ENCODE measurements around the gene INKA2. TPM values are rescaled to one million over a fixed set of nuclear protein-coding genes. Genes with fewer than 3 reads are reported as not detected.

The INKA2 gene
- total RNA-seq, 5 donors from 2014 or later (not counting 1 experiment from before 2014, with no cell fraction given), result 1.2 to 2.7 (median 1.2) TPM; not detected in 2

- no peak for DNase-seq
- Histone ChIP-seq H3K4me3 (ENCODE audit: control insufficient read depth in 1 of 2, extremely low read depth in 1 of 2, low read length in 1 of 2) (no peak overlapping the region), H3K27ac (ENCODE audit: low read length) (no peak overlapping the region), H3K4me1 (ENCODE audit: control insufficient read depth in 1 of 2, extremely low read depth in 1 of 2, insufficient read depth in 2 of 2, low read length in 2 of 2) (peaks cover 0 to 11% of the 10 kb centered on the region in 2 experiments), H3K27me3 (replicated peaks in 1 of 2; ENCODE audit: control insufficient read depth in 2 of 2, extremely low read depth in 1 of 2, insufficient read depth in 2 of 2, low read length in 1 of 2) (no peaks in the 10 kb centered on the region), H3K36me3 (ENCODE audit: control insufficient read depth in 2 of 2, extremely low read depth in 1 of 2, insufficient read depth in 1 of 2, low read length in 1 of 2) (peaks cover 3% of the 10 kb centered on the region in 2 donors), H3K9me3 (no peaks in the 10 kb centered on the region)
- H3K27ac Mint-ChIP-seq, result peak overlapping the region in 1 of 2 donors; percentile 20
- H3K4me3 Mint-ChIP-seq, result no peak overlapping the region
- no peak for ATAC-seq (replicated peaks in 1 of 4)
- ChIA-PET CTCF (interaction anchor here in 1 of 2 donors (0.6 kb wide), 1 partner anchor 126 kb away, joined by 4 read pairs; no protein-coding TSS in a partner anchor), POLR2A (no interaction called here)
- WGBS (ENCODE audit: insufficient coverage), result 98% methylated on average over 5 of the region's 7 CpGs
- no peaks in the 10 kb centered on the region for H3K9me3 Mint-ChIP-seq
- peaks cover 5% of the 10 kb centered on the region for H3K36me3 Mint-ChIP-seq
- H3K27me3 Mint-ChIP-seq, result no peaks in the 10 kb centered on the region
- peaks cover 16 to 41% (median 22%) of the 10 kb centered on the region in 3 donors for H3K4me1 Mint-ChIP-seq
These were observed 18.8 kb downstream of the INKA2 start for GRCh38 chr1:111720274-111720976.

DNA sequence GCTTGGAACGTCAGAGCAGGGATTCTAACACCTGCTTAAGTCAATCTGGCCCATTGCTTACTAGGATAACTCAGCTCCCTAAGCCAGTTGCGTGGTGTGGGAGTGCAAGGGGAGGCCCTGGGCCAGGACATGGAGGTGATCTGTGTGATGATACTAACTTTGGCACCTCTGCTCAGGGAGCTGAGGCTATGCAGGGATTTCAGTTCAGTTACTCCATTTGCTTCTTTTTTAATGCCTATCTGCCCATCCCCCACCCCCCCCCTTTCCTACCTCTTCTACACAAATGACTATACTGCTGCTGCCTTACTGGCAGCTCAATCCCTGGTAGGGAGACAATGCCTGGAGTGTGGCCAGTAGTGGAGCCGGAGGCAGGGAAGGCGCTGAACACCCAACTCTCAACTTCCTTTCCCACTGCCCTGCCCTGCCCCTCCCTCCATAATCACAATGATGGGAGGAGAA lies 19.5 kb downstream of the INKA2 start:
- H3K9me3 ChIP-seq, result no peaks in the 10 kb centered on the region
- ChIA-PET CTCF (interaction anchor here in 1 of 2 donors (0.6 kb wide), 1 partner anchor 42 kb away, joined by 3 read pairs; no protein-coding TSS in a partner anchor), POLR2A (no interaction called here)
- DNase-seq, result no peak
- H3K4me1 Mint-ChIP-seq, result peaks cover 16 to 41% (median 19%) of the 10 kb centered on the region in 3 donors
- H3K27ac Mint-ChIP-seq, result no peak overlapping the region
- no peaks in the 10 kb centered on the region for H3K27me3 Mint-ChIP-seq
- no peaks in the 10 kb centered on the region for H3K27me3 ChIP-seq (replicated peaks in 1 of 2; ENCODE audit: control insufficient read depth in 2 of 2, extremely low read depth in 1 of 2, insufficient read depth in 2 of 2, low read length in 1 of 2)
- H3K27ac ChIP-seq (ENCODE audit: low read length), result no peak overlapping the region
- no peak overlapping the region for H3K4me3 Mint-ChIP-seq
- peaks cover 5% of the 10 kb centered on the region for H3K36me3 Mint-ChIP-seq
- H3K36me3 ChIP-seq (ENCODE audit: control insufficient read depth in 2 of 2, extremely low read depth in 1 of 2, insufficient read depth in 1 of 2, low read length in 1 of 2), result peaks cover 3% of the 10 kb centered on the region in 2 donors
- no peaks in the 10 kb centered on the region for H3K9me3 Mint-ChIP-seq
- ATAC-seq (replicated peaks in 1 of 4), result no peak
- WGBS (ENCODE audit: insufficient coverage), result 86% methylated on average over 2 of the region's 4 CpGs
- H3K4me1 ChIP-seq (ENCODE audit: control insufficient read depth in 1 of 2, extremely low read depth in 1 of 2, insufficient read depth in 2 of 2, low read length in 2 of 2), result peaks cover 0 to 11% of the 10 kb centered on the region in 2 experiments
- H3K4me3 ChIP-seq (ENCODE audit: control insufficient read depth in 1 of 2, extremely low read depth in 1 of 2, low read length in 1 of 2), result no peak overlapping the region

GRCh38 chr1:111719135-111719534 lies 20.1 kb downstream of the INKA2 start:
- Histone ChIP-seq H3K4me1 (ENCODE audit: control insufficient read depth in 1 of 2, extremely low read depth in 1 of 2, insufficient read depth in 2 of 2, low read length in 2 of 2) (peaks cover 0 to 9% of the 10 kb centered on the region in 2 experiments), H3K27ac (ENCODE audit: low read length) (no peak overlapping the region), H3K4me3 (ENCODE audit: control insufficient read depth in 1 of 2, extremely low read depth in 1 of 2, low read length in 1 of 2) (no peak overlapping the region), H3K36me3 (ENCODE audit: control insufficient read depth in 2 of 2, extremely low read depth in 1 of 2, insufficient read depth in 1 of 2, low read length in 1 of 2) (peaks cover 3% of the 10 kb centered on the region in 2 donors), H3K9me3 (no peaks in the 10 kb centered on the region), H3K27me3 (replicated peaks in 1 of 2; ENCODE audit: control insufficient read depth in 2 of 2, extremely low read depth in 1 of 2, insufficient read depth in 2 of 2, low read length in 1 of 2) (no peaks in the 10 kb centered on the region)
- no CpG with 5 or more reads among the region's 5 CpGs for WGBS (ENCODE audit: insufficient coverage)
- Mint-ChIP-seq H3K9me3 (no peaks in the 10 kb centered on the region), H3K27ac (no peak overlapping the region), H3K27me3 (no peaks in the 10 kb centered on the region), H3K4me3 (no peak overlapping the region), H3K36me3 (peaks cover 5% of the 10 kb centered on the region), H3K4me1 (peaks cover 18 to 39% (median 20%) of the 10 kb centered on the region in 3 donors)
- DNase-seq (no peak), ATAC-seq (replicated peaks in 1 of 4) (no peak)
- CTCF ChIA-PET, result interaction anchor here in 1 of 2 donors (0.6 kb wide), 1 partner anchor 43 kb away, joined by 3 read pairs; no protein-coding TSS in a partner anchor
- POLR2A ChIA-PET, result no interaction called here

GRCh38 chr1:111717450-111717849 lies 21.7 kb downstream of the INKA2 start:
- H3K9me3 ChIP-seq, result no peaks in the 10 kb centered on the region
- WGBS (ENCODE audit: insufficient coverage), result 100% methylated on average over 2 of the region's 2 CpGs
- H3K4me3 Mint-ChIP-seq, result no peak overlapping the region
- ChIA-PET POLR2A (no interaction called here), CTCF (no interaction called here)
- ATAC-seq (replicated peaks in 1 of 4) (no peak), DNase-seq (no peak)
- peaks cover 3% of the 10 kb centered on the region in 2 donors for H3K36me3 ChIP-seq (ENCODE audit: control insufficient read depth in 2 of 2, extremely low read depth in 1 of 2, insufficient read depth in 1 of 2, low read length in 1 of 2)
- no peak overlapping the region for H3K4me3 ChIP-seq (ENCODE audit: control insufficient read depth in 1 of 2, extremely low read depth in 1 of 2, low read length in 1 of 2)
- peak overlapping the region in 1 of 2 donors; percentile 12 for H3K27ac Mint-ChIP-seq
- no peak overlapping the region for H3K27ac ChIP-seq (ENCODE audit: low read length)
- no peaks in the 10 kb centered on the region for H3K27me3 ChIP-seq (replicated peaks in 1 of 2; ENCODE audit: control insufficient read depth in 2 of 2, extremely low read depth in 1 of 2, insufficient read depth in 2 of 2, low read length in 1 of 2)
- H3K9me3 Mint-ChIP-seq, result no peaks in the 10 kb centered on the region
- H3K27me3 Mint-ChIP-seq, result no peaks in the 10 kb centered on the region
- H3K4me1 Mint-ChIP-seq, result peaks cover 4 to 24% (median 5%) of the 10 kb centered on the region in 3 donors
- H3K4me1 ChIP-seq (ENCODE audit: control insufficient read depth in 1 of 2, extremely low read depth in 1 of 2, insufficient read depth in 2 of 2, low read length in 2 of 2), result no peaks in the 10 kb centered on the region
- H3K36me3 Mint-ChIP-seq, result peaks cover 5% of the 10 kb centered on the region

DNA sequence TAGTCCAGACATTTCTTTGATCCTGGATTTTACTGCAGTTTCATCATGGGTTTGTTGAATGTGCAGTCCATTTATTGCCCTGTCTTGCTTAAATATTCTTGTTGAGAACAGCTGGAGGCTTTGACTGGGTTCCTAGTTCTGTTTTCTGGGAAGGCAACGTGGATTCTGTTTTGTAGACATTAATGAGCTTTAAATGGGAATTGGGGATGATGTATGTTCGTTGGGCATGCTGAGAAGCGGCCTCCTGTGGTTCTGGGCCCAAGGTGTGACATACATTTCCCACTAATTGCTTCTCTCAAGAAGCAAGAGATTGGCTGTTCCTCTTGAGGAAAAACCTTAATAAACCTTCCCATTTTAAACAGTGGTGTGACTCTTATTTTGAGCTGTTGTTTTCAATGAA lies 22.9 kb downstream of the INKA2 start:
- CTCF ChIA-PET, result interaction anchor here (0.8 to 4.6 kb wide), 7 partner anchors 31 to 653 kb away, joined by 3 to 86 read pairs (median 9); partner anchors contain the start of gene DDX20 (in 1 of the 2)
- Histone ChIP-seq H3K9me3 (no peaks in the 10 kb centered on the region), H3K36me3 (ENCODE audit: control insufficient read depth in 2 of 2, extremely low read depth in 1 of 2, insufficient read depth in 1 of 2, low read length in 1 of 2) (peaks cover 3 to 6% of the 10 kb centered on the region in 2 donors), H3K27ac (ENCODE audit: low read length) (no peak overlapping the region), H3K4me3 (ENCODE audit: control insufficient read depth in 1 of 2, extremely low read depth in 1 of 2, low read length in 1 of 2) (no peak overlapping the region), H3K4me1 (ENCODE audit: control insufficient read depth in 1 of 2, extremely low read depth in 1 of 2, insufficient read depth in 2 of 2, low read length in 2 of 2) (no peaks in the 10 kb centered on the region), H3K27me3 (replicated peaks in 1 of 2; ENCODE audit: control insufficient read depth in 2 of 2, extremely low read depth in 1 of 2, insufficient read depth in 2 of 2, low read length in 1 of 2) (no peaks in the 10 kb centered on the region)
- ATAC-seq (replicated peaks in 1 of 4) (no peak), DNase-seq (no peak)
- H3K27me3 Mint-ChIP-seq, result no peaks in the 10 kb centered on the region
- H3K9me3 Mint-ChIP-seq, result no peaks in the 10 kb centered on the region
- WGBS (ENCODE audit: insufficient coverage), result 80% methylated on average over 2 of the region's 3 CpGs
- H3K36me3 Mint-ChIP-seq, result peaks cover 6% of the 10 kb centered on the region
- peaks cover 4 to 15% (median 5%) of the 10 kb centered on the region in 3 donors for H3K4me1 Mint-ChIP-seq
- H3K4me3 Mint-ChIP-seq, result no peak overlapping the region
- H3K27ac Mint-ChIP-seq, result no peak overlapping the region
- POLR2A ChIA-PET, result interaction anchor here (0.6 to 0.8 kb wide), 4 partner anchors 17 to 44 kb away, joined by 3 read pairs; no protein-coding TSS in a partner anchor

- Mint-ChIP-seq H3K27me3 (no peaks in the 10 kb centered on the region), H3K4me1 (peaks cover 7 to 19% (median 12%) of the 10 kb centered on the region in 3 donors), H3K4me3 (no peak overlapping the region), H3K9me3 (no peaks in the 10 kb centered on the region), H3K36me3 (peaks cover 33% of the 10 kb centered on the region), H3K27ac (peak overlapping the region; percentile 52 to 64)
- no peak for ATAC-seq (replicated peaks in 1 of 4)
- ChIA-PET POLR2A (no interaction called here), CTCF (no interaction called here)
- no peaks in the 10 kb centered on the region for H3K9me3 ChIP-seq
- no peak overlapping the region for H3K27ac ChIP-seq (ENCODE audit: low read length)
- DNase-seq, result no peak
- H3K27me3 ChIP-seq (replicated peaks in 1 of 2; ENCODE audit: control insufficient read depth in 2 of 2, extremely low read depth in 1 of 2, insufficient read depth in 2 of 2, low read length in 1 of 2), result no peaks in the 10 kb centered on the region
- peaks cover 0 to 42% of the 10 kb centered on the region in 2 donors for H3K36me3 ChIP-seq (ENCODE audit: control insufficient read depth in 2 of 2, extremely low read depth in 1 of 2, insufficient read depth in 1 of 2, low read length in 1 of 2)
- no peak overlapping the region for H3K4me3 ChIP-seq (ENCODE audit: control insufficient read depth in 1 of 2, extremely low read depth in 1 of 2, low read length in 1 of 2)
- H3K4me1 ChIP-seq (ENCODE audit: control insufficient read depth in 1 of 2, extremely low read depth in 1 of 2, insufficient read depth in 2 of 2, low read length in 2 of 2), result no peaks in the 10 kb centered on the region
- no CpG with 5 or more reads among the region's 1 CpG for WGBS (ENCODE audit: insufficient coverage)
These were observed 29.2 kb downstream of the INKA2 start for GRCh38 chr1:111709986-111710385.
